HG03520 (cell line): ENCODE measurements around the gene KANSL1.

Experiments
- ATAC-seq: cut with Tn5 transposase; IDR thresholded peaks from one replicate; pipeline ENCODE4 v1.9.1; 2021; ENCODE audit warnings: mild to moderate bottlenecking, moderate library complexity; ENCODE audit not compliant: unreplicated experiment

The KANSL1 gene

GRCh38 chr17:46003907-46004748, 189.1 kb downstream of the KANSL1 start:
- no peak for ATAC-seq

GRCh38 chr17:46002973-46003316, 190.3 kb downstream of the KANSL1 start:
- ATAC-seq, result no peak

GRCh38 chr17:46002311-46002972, 190.8 kb downstream of the KANSL1 start:
- ATAC-seq, result no peak

GRCh38 chr17:46001390-46002310, 191.6 kb downstream of the KANSL1 start:
- ATAC-seq, result no peak

- ATAC-seq, result no peak
These were observed 192.5 kb downstream of the KANSL1 start for GRCh38 chr17:46000757-46001156.

GRCh38 chr17:46000292-46000691, 192.9 kb downstream of the KANSL1 start:
- ATAC-seq, result no peak

GRCh38 chr17:45999900-46000290, 193.3 kb downstream of the KANSL1 start:
- ATAC-seq, result no peak

GRCh38 chr17:45998987-45999899, 194.0 kb downstream of the KANSL1 start, which contains the start of gene STH:
Gene STH (plus strand): TSS chr17:45999250. CDS start chr17:45999280, 30 bp downstream.
- ATAC-seq, result no peak

- no peak for ATAC-seq
These were observed 195.6 kb downstream of the KANSL1 start for GRCh38 chr17:45997624-45998023.

- no peak for ATAC-seq
These were observed 196.1 kb downstream of the KANSL1 start for GRCh38 chr17:45997166-45997565.

- no peak for ATAC-seq
These were observed 196.8 kb downstream of the KANSL1 start for GRCh38 chr17:45996282-45996937.

GRCh38 chr17:45995627-45996270, 197.5 kb downstream of the KANSL1 start:
- no peak for ATAC-seq

GRCh38 chr17:45994987-45995386, 198.2 kb downstream of the KANSL1 start:
- no peak for ATAC-seq

GRCh38 chr17:45993962-45994627, 199.1 kb downstream of the KANSL1 start:
- ATAC-seq, result no peak

GRCh38 chr17:45992904-45993303, 200.3 kb downstream of the KANSL1 start:
- no peak for ATAC-seq

- ATAC-seq, result no peak
These were observed 201.1 kb downstream of the KANSL1 start for GRCh38 chr17:45992175-45992574.

GRCh38 chr17:45991341-45991740, 201.9 kb downstream of the KANSL1 start:
- no peak for ATAC-seq

GRCh38 chr17:45990886-45991285, 202.3 kb downstream of the KANSL1 start:
- no peak for ATAC-seq

- no peak for ATAC-seq
These were observed 203.5 kb downstream of the KANSL1 start for GRCh38 chr17:45989759-45990158.
